Fibroblast of skin of back (primary cell): ENCODE results near the gene NTN1.

ENCODE experiments used
- DNase-seq: peaks from one replicate; pipeline ENCODE4 v3.0.0-alpha.2; 2013

The NTN1 gene

GRCh38 chr17:9037736-9038135 lies 16.4 kb downstream of the NTN1 start:
- no peak for DNase-seq

GRCh38 chr17:9038380-9038779 lies 17.1 kb downstream of the NTN1 start:
- DNase-seq, result no peak

GRCh38 chr17:9044772-9045463 lies 23.6 kb downstream of the NTN1 start:
- DNase-seq, result no peak

GRCh38 chr17:9050801-9051401 lies 29.6 kb downstream of the NTN1 start:
- DNase-seq, result no peak

GRCh38 chr17:9051561-9051960 lies 30.3 kb downstream of the NTN1 start:
- no peak for DNase-seq

- DNase-seq, result no peak
These were observed 31.6 kb downstream of the NTN1 start for GRCh38 chr17:9052921-9053320.

GRCh38 chr17:9053406-9053805 lies 32.1 kb downstream of the NTN1 start:
- DNase-seq, result no peak

GRCh38 chr17:9054126-9054975 lies 33.0 kb downstream of the NTN1 start:
- no peak for DNase-seq

- DNase-seq, result no peak
These were observed 34.0 kb downstream of the NTN1 start for GRCh38 chr17:9055281-9055680.

GRCh38 chr17:9056566-9056965 lies 35.3 kb downstream of the NTN1 start:
- no peak for DNase-seq

- no peak for DNase-seq
These were observed 36.0 kb downstream of the NTN1 start for GRCh38 chr17:9057310-9057709.

GRCh38 chr17:9062399-9062902 lies 41.1 kb downstream of the NTN1 start:
- no peak for DNase-seq

- no peak for DNase-seq
These were observed 43.1 kb downstream of the NTN1 start for GRCh38 chr17:9064311-9064834.

- DNase-seq, result no peak
These were observed 49.7 kb downstream of the NTN1 start for GRCh38 chr17:9071016-9071415.

GRCh38 chr17:9071811-9072498 lies 50.6 kb downstream of the NTN1 start:
- no peak for DNase-seq

GRCh38 chr17:9072696-9073339 lies 51.5 kb downstream of the NTN1 start:
- DNase-seq, result no peak

- no peak for DNase-seq
These were observed 52.8 kb downstream of the NTN1 start for GRCh38 chr17:9074131-9074530.

GRCh38 chr17:9079461-9080103 lies 58.3 kb downstream of the NTN1 start:
- DNase-seq, result no peak

GRCh38 chr17:9080296-9080914 lies 59.1 kb downstream of the NTN1 start:
- DNase-seq, result no peak

GRCh38 chr17:9080983-9081382 lies 59.7 kb downstream of the NTN1 start:
- no peak for DNase-seq

- DNase-seq, result no peak
These were observed 65.3 kb downstream of the NTN1 start for GRCh38 chr17:9086577-9086976.
